HUDEP-2 (cell line): ENCODE results near the gene PRAC1.

Source experiments
- DNase-seq, 76 experiments: peaks; one replicate each; lab custom pipeline; 2025; ENCODE audit not compliant: unreplicated experiment in 76 of 76; lab: John Stamatoyannopoulos, UW

Gene PRAC1

DNA sequence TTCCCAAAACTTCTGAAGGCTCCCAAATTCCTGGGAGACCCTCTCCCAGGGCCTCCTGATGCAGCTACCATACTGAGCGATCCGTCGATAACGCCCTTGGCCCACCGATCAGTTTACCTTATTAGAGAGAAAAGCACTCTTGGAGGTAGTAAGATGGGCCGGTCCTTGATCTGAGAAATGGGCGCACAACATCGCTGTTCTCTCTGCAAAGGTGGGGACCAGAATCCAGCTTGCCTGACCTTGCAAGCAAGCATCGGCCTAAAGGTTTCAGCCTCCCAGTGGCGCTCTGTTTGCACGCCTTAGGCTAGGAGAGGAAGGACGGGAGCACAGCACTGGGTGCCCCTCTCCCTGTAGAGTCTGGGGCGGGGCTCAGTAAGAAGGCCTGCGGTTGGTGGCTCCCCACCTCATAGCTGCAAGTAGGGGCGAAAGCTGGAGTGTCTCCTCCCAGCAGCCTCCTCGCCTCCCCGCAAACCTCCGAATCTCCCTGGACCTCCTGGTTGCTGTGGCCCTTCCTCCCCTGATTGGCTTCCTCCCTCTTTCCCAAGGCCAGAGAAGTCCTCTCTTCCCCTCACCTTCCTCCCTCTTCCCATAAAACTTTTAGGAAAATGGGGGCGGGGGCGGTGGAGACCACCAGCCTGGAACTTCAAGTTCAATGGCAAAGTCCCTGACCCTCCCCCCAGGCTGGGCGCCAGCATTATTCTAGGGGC lies at the start of gene PRAC1:
TSS of gene PRAC1 (minus strand) at position 318 of the 707 bp plus-strand sequence. CDS start at position 192, 126 bp downstream.
- no peak for DNase-seq

DNA sequence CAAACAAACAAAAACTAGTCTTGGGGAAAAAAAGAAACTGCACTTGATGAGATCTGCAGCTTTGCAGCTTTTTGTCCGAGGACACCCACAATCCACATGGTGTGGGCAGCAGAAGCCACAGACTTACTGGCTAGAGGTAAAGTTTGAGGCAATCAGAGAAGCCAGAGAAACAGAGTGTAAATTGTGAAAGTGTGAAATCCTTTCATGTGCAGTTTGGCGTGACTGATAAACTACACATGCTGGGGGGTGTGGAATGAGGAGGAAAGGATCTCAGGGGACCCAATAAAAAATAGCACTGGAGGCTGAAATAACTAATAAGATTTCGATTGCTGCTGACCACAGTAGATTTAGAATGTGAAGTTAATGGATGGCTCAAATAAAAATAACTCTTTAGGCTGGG lies 48.6 kb upstream of the PRAC1 start:
- no peak for DNase-seq

DNA sequence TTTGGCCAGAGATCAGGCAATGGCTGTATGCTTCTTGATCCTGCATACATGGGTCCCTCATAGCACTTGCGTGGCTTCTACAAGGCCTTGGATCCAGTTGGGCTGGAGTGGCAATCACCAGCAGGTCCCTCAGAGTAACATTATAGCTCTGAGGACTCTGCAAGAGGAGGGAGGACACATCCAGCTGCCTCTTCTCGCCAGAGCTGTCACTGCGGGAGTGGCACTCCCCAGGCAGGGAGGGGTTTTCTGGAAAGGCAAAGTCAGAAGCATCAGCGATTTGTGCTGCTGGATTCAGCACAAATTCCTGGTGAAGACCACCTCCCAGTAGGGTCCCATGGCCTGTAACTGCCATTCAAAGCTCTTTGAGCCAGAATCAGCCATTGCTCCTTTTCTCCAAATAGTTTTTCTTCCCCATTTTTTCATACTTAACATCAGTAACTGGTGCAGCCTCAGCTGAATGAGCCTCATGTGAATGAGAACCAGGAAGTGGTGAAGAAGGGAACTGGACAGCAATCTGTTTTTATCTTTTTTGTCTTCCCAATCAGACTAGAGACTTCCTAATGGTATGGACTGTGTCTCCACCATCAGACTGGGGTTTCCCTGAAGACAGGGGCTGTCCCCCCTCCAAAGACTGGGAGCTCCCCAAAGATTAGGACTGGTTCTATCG lies 46.8 kb upstream of the PRAC1 start:
- DNase-seq = no peak

DNA sequence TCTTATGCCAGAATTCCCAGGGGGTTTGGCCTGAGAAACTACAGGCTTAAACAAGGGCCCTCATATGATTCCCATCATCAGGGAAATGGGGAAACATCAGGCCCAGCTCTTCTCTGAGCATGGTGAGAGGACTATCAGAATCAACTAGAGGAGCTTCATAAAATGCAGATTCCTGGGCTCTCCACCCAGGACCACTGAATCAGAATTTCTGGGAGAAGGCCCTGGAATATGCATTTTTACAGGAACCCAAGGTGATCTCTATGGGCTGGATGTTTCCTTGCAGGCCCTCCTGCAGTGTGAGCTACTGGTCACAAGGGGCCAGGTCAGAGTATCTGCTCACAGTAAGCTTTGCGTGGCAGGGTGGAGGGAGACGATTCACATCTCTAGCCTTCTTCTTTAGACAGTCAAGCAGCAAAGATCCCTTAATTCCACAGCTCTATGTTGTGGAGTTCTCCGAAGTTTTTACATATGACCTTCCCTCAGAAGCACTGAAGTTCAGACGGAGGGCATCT lies 45.0 kb upstream of the PRAC1 start:
- no peak for DNase-seq

DNA sequence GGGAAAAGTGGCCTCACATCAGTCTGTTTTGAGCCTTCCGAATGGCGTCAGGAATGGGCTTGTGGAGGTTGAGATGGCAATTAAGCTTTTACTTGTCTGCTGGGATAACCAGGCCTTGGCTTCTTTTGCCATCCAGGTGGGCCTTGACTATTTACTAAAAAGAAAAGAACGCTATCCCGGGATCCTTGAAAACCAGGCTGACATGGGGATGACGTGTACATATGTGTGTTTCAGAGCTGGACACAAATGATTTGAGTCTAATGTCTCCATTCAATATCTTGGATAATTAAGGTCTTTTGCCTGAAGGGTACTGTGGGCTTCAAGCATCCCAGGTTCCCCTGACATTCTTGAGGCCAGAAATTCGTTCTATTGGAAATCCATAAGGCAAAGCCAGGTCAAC lies 38.8 kb upstream of the PRAC1 start:
- DNase-seq = no peak

DNA sequence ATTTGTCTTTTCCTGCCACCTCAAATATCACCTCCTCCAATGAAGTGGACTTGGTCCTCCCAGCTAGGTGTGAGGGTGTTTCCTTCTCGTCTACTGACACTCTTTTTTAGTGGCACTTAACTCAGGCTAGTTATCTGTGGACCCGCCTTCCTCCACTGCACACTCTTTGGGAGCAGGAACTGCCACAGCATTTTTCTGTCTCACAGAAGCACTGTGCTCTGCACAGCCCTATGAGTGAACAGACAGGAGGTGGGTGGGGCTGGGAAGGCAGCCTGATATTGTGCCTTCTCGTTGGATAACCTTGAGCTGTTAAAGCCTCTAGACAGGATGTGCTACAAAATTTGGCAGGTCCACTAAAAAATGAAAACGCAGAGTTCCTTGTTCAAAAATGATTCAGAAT lies 38.1 kb upstream of the PRAC1 start:
- no peak for DNase-seq

DNA sequence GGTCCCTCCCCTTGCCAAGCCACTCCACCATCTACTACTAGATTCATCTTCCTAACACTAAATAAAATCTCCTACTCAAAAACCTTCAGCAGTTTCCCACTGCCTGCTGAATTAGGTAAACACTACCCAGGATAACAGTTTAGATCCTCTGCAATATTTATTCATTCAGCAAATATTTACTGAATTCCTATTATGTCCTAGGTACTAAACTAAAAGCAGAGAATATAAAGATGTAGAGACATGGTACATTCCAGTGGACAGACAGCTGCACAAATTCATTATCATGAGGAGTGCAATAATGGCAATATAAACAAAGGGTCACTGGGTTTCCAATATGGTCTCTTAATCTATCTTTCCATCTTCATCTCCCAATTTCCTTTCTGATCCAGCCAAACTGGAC lies 37.0 kb upstream of the PRAC1 start:
- DNase-seq = no peak

DNA sequence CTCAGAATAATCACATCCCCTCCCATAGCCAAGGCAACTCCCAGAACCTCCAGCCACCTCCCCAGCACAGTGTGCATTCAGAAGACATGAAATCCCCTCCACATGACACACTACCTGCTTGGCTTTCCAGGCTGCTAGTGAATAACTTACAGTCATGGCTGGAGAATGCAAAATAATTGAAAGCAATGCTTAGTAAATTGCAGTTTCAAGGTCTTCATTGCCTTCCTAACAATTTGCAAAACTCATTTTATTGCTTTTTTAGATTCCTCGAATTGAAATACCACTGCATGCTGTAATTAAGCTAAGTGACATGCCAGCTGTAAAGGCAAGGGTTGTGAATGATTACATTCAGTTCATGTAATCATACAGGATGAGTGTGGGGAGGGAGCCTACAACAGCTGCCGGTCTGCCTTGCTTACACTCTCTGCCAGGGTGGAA lies 35.2 kb upstream of the PRAC1 start:
- no peak for DNase-seq

DNA sequence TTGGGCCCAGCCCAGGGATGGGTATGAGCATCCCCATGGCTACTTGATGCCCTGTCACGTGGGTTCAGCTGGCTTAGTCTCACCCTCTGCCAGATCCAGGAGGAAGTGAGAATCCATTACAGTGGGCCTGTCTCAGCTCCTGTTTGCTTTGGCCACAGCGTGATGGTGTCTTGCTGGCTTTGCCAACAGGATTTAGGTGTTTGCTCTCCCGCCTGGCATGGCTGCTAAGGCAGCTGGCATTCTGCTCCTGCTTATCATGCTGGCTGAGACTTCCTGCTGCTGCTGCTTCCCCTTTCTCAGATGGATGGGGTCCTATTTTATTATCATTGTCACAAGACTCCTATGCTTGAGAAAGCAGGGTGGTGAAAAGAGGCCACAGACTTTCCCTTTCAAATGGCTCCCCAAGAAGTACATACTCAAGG lies 34.5 kb upstream of the PRAC1 start:
- DNase-seq = no peak

DNA sequence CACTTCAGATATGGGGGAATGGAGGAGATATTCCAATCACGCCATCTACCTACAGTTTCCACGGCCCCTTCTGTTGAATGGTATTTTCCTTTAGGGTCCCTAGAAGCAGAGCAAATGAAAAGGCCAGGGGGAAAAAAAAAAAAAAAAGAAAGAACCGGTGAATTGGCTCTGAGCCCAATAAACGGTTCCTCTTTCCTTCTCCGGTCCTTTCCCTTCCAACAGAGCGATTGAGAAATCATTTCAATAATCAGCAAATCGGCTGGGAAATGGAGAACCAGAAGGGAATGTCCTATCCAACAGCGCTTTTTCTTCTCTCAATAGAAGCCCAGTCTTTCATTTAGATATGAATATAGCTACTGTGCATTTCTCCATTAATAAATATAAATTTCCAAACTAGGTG lies 33.0 kb upstream of the PRAC1 start:
- no peak for DNase-seq

DNA sequence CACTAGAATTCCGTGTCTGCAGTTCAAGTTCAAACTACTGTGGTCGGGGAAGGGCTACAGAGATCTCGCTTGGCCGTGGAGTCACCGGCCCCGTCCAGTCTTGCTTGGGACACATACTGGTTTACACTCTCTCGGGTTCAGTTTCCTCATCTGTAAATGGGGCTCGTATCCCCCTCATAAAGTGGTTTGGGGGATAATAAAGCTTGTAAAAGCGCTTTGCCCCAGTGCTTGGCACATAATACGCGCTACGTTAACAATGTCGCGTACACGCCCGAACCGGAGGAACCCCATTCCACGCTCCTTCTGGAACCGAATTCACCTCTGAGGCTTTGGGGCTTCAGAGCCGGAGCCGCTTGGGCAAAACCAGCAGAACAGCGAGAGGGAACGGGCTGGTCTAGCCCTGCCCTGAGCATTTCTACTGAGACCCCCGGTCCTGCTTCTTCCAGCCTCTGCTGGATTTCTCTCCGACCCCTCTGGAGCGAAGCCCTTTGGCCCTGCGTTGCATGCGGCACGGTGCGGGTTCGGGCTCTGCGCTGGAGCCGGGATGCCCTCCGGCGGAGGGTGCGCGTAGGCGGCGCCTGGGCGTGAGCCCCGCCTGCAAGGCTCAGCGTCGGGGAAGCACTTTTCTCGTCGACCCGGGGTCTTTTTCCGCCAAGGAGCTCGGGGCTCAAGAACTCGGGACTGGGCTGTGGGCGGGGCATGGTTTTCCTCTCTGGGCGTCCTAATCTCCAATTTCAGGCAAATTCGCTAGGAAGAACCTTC lies 32.4 kb upstream of the PRAC1 start:
- DNase-seq = no peak

DNA sequence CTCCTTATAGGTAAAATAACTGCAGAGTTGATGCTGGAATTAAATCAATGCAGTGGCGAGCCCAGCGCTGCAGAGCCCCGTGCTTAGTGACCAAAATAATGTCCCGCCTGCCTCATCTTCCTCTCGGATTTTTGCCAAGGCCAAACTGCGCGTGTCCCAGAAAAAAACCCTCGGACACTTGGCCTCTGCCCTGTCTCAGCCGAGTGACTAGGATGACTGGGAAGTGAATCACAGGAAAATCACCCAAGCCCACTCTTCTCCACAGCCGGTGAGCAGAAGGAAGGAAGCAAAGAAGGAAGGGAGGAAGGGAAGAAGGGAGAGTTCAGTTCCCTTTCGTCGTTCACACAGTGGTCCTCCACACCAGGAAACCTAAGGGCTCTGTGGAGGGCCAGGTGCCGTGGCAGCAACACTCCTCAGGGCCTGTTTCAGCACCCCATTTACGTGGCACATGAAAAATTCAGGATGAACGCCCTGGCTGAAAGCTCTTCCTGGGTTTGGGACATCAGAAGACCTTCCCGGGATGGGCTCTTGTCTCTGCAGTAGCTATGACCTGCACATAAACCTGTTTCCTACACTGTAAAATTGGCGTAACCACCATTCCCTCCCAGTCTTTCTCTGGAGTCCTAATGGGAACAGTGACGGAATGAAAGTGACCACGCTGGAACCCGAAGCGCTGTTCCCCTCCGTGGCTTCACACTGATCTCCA lies 31.6 kb upstream of the PRAC1 start:
- DNase-seq = no peak

DNA sequence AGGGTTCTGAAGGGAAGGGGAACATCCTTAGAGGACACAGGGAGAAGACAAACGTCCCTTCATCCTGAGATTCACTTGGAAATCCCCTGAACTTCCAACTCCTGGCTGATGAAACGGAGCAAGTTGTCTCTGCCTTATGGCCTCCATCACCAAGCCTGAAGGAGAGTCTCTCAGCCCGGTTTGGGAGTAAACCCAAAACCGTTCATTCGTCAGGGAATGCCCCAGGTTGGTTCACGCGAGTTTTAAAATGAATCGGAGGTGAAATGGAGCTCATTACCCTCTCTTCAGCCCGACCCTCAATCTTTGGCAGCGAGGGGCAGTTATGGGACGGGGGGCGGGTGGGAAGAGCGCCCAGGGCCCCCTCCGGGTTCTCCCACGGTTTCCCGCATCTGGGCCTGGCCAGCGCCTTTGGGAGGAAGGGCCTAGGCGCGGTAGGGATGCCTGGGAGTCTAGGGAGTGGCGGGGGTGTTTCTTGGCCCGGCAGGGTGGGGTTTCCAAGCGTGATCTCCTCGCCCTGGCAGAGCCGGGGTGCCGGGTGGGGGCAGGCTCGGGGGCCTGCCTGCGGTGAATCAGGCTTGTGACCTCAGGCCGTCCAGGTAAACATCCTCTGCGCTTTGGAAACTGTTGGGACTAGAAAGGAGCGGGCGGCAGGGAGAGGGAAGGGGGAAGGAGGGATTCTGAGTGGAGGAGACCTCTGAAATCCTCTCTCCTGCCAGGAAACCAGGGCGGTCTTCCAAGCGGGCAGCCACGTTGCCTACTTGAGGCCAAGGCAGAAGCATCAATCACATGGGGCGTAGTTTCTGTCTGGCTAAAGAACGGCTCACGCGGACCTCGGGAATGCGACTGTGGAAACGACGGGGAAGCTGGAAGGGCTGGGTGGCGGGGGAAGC lies 30.3 kb upstream of the PRAC1 start:
- no peak for DNase-seq

DNA sequence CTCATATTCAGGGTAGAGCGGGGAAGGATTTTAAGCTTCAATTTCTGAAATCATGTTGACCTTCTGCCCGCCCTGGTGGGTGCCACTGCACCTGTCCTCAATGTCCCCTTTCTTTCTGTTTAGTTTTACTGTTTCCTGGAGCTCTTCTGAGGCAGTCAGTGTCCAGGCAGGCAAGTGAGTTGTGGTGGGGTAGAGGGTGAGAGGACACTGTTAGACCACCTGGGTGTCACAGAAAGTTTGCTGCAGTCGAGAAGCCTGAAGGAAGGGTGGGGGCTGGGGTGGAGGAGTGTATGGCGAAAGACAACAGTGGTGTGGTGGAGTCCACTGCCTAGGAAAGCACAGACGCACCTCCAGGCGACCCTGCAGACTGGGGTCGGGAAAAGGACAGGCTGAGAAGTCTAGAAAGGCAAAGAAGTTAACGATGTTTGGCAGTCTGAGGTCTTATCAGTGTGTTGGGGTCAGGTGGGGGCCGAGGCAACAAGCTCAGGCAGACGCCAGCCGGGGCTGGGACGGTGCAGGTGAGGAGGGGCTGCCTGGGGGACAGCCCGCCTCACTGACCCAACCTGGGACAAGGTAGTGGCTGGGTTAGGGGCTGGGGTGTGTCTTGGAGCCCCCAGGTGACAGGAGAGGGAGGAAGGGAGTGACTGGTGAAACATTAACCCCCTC lies 29.5 kb upstream of the PRAC1 start:
- no peak for DNase-seq

DNA sequence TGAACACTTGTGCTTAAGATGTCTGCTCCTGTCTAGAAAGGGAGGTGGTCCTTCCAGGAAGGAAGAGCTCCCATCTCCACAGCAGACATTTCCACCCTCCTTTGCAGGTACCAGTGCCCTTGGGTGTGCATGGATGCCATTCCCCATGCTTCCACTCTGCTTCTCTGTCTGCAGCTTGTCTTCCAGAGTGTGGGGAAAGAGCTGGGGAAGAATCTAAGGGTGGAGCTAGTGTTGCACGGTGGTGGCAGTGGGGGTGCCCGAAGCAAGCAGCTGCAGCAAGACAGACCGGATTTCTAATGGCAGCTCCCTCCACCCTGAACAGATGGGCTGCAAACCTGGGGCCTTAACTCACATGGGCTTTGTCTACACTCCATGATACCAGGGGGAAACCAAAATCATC lies 28.9 kb upstream of the PRAC1 start:
- DNase-seq = no peak

DNA sequence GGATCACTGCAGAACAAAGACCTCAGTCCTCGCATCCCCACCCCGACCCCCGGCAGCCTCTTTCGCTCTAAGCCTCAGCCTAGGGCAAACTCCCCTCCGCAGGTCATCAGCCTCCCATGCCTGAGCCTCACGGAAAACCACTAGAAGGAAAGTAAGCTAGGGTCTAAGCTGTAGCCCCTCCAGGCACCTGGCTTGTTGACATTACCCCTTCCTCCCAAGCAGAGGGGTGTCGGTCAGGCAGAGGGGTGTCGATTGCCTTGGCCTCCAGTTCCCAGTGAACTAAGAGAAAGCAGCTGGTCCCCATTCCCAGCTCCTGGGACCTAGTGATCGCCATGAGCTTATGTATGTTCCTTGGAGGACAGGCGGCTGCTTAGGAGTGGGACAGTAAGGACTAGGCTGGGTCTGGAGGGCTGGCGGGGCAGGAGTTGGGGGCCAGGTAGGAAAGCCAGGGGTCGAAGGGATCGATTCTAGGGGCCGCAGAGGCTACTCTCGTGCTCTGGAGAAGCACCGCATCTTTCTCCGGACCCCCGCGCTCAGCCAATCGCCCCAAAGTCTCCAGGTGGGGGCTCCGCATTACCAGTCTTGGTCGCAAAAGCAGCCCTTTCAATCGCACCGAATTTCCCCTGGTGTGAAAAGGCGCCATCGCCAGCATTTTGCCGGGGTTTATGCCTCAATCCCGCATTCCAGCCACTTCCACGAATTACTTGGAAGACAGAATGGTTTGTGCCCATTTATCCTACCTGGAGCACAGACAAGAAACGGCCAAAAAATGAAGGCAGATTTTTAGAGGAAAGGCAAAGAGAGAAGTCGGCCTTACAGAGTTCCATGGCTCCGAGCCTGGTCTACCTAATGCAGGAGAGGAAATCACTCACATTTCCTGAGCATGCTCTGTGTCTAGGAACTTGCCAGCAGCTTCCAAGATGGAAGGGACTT lies 27.6 kb upstream of the PRAC1 start:
- no peak for DNase-seq

DNA sequence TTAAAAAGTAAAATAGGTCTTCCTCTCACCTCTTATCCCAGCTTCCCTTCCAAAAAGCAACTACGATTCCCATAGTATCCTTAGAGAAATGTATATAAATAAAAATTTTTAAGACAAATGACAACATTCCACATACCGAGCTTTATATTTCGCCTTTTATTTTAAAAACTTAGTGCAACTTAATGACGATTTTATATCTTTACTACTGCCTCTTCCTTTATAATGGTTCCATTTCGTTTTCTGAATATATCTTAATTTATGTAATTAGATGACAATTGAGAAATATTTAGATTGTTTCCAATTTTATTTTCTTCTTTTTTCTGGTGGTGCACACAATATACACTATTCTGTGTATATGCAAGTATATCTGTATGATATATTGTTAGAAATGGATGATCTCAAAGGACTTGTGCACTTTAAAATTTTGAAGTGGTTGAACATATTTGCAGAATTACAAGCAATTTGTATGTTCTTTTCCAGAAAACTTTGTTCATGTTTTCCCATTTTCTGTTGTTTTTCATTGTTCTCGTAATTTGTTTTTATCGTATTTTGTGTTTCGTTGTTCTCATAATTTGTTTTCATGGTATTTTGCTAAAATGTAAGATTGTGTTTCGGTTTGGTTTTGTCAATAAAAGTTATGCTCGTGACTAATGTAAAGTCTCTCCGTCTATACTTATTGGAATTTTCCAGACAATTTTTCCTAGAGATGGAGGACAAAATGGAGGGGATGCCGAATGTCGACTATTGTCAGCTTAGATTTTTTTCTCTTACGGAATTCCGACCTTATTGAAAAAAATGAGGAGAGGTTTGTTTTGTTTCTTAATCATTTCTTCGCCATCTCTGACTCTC lies 26.6 kb upstream of the PRAC1 start:
- DNase-seq = no peak
